ENCODE results near the gene KRTAP16-1. TPM values are rescaled to one million over a fixed set of nuclear protein-coding genes. Genes with fewer than 3 reads are reported as not detected.
"Not testable (repeated sequence)": the region's sequence is repeated elsewhere in the genome, so short reads cannot be mapped to it uniquely, and the experiment has no call there.

The KRTAP16-1 gene
- total RNA-seq, 1 donor from 2014 or later = not detected

DNA sequence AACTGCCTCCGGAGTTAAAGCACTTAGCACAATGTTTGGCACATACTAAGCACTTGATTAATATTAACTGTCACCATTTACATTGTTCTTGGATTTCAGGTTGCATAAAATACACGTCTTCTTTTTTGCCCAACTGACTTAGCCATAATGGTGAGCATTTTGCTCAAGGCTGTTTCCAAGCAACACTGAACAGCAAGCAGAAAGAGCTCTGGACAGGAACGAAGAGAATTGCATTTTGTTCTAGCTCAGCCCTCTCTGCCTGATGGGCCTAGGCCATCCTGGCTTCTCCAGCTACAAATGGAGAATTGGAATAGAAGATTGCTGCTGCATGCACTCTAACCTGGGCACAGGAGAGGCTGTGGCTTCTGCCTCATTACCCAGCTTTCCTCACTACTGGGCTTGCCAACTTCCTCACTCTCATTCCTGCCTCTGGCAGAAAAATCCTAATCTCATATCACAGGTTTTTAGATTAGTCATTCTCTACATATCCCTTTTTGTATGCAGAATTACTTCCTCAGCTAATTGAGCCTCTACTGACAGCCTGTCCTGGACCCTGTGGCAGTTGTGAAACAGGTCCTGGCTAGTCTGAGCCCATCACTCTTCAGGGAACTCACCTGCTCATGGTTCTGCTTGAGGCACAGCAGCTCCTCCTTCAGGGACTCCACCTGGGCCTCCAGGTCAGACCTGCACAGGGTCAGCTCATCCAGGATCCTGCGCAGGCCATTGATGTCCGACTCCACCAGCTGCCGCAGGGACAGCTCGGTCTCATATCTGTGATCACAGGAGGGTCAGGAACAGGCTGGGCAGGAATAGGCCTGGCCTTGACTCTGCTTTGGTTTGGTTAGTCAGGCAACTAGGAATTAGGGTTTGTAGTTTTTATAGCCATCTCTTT lies 39.0 kb upstream of the KRTAP16-1 start:
- ATAC-seq (no peak), DNase-seq (no peak)
- intact Hi-C loops (cut with DNase I) = no loop called here
- Histone ChIP-seq H3K27ac (no peak overlapping the region), H3K36me3 (no peaks in the 10 kb centered on the region), H3K4me1 (no peaks in the 10 kb centered on the region), H3K4me3 (no peak overlapping the region), H3K9me3 (no peaks in the 10 kb centered on the region), H3K27me3 (no peaks in the 10 kb centered on the region)
- no peak for TF ChIP-seq CTCF (IDR thresholded peaks at IDR 0.05)

DNA sequence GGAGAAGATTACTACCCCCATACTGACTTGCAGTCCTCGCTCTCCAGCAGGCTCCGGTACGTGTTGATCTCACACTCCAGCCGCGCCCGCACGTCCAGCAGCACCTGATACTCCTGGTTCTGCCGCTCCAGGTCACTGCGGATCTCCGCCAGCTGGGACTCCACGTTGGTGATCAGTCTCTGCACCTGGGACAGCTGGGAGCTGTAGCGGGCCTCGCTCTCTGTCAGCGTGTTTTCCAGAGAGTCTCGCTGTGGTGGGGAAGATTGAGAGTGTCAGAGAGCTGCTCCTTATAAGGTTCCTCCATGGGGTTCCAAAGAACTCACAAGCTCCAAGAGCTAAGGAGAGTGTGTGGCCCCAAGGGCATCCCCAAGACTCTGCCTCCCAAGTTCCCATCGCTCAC lies 37.3 kb upstream of the KRTAP16-1 start:
- H3K9me3 ChIP-seq; DNase-seq; H3K4me3 ChIP-seq; intact Hi-C loops (cut with DNase I); H3K27me3 ChIP-seq; H3K27ac ChIP-seq; H3K36me3 ChIP-seq; ATAC-seq; H3K4me1 ChIP-seq: not testable (repeated sequence)

- Histone ChIP-seq H3K27ac (no peak overlapping the region), H3K27me3 (no peaks in the 10 kb centered on the region), H3K4me3 (no peak overlapping the region), H3K36me3 (no peaks in the 10 kb centered on the region), H3K9me3 (no peaks in the 10 kb centered on the region), H3K4me1 (peaks cover 2% of the 10 kb centered on the region)
- intact Hi-C loops (cut with DNase I) = no loop called here
- DNase-seq (no peak), ATAC-seq (no peak)
- no peak for TF ChIP-seq CTCF (IDR thresholded peaks at IDR 0.05)
Measured at GRCh38 chr17:41345992-41346391, 36.9 kb upstream of the KRTAP16-1 start.

- no peak for TF ChIP-seq CTCF (IDR thresholded peaks at IDR 0.05)
- no peaks in the 10 kb centered on the region for H3K9me3 ChIP-seq
- no peaks in the 10 kb centered on the region for H3K27me3 ChIP-seq
- no peak for ATAC-seq
- DNase-seq = no peak
- no peak overlapping the region for H3K27ac ChIP-seq
- H3K4me3 ChIP-seq = no peak overlapping the region
- intact Hi-C loops (cut with DNase I) = no loop called here
- H3K36me3 ChIP-seq = no peaks in the 10 kb centered on the region
- peaks cover 20% of the 10 kb centered on the region for H3K4me1 ChIP-seq
Measured at GRCh38 chr17:41343029-41343428, 33.9 kb upstream of the KRTAP16-1 start.

GRCh38 chr17:41340934-41341861 lies 32.1 kb upstream of the KRTAP16-1 start:
- no peak for ATAC-seq
- no peak for TF ChIP-seq CTCF (IDR thresholded peaks at IDR 0.05)
- Histone ChIP-seq H3K4me3 (no peak overlapping the region), H3K36me3 (no peaks in the 10 kb centered on the region), H3K9me3 (no peaks in the 10 kb centered on the region), H3K27ac (no peak overlapping the region), H3K4me1 (peaks cover 20% of the 10 kb centered on the region), H3K27me3 (no peaks in the 10 kb centered on the region)
- intact Hi-C loops (cut with DNase I) = no loop called here
- DNase-seq = no peak

DNA sequence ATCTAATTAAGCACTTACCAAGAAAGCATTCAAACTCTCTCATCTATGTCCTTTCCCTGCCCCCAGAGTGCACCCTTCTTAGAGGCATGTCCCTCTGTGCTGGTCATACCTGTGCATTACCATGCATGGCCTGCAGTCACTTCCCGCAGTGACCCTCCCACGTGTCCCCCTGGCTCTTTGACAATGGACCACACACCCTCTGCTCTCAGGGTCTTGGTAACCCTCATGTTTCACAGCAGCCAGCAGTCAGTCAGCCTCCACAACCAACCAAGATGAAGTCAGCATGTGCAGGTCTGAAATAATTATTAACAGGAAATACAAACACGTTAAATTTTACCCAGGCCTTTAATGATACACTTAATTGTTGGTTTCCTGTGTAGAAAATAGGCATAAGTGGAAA lies 31.4 kb upstream of the KRTAP16-1 start:
- H3K4me3 ChIP-seq = no peak overlapping the region
- no peak for ATAC-seq
- H3K36me3 ChIP-seq = no peaks in the 10 kb centered on the region
- H3K4me1 ChIP-seq = peaks cover 20% of the 10 kb centered on the region
- DNase-seq = no peak
- no peak for TF ChIP-seq CTCF (IDR thresholded peaks at IDR 0.05)
- H3K27ac ChIP-seq = no peak overlapping the region
- no peaks in the 10 kb centered on the region for H3K27me3 ChIP-seq
- intact Hi-C loops (cut with DNase I) = no loop called here
- no peaks in the 10 kb centered on the region for H3K9me3 ChIP-seq
